Gastroesophageal sphincter (tissue), 4 donors: ENCODE measurements around the gene SPIN1. TPM values are rescaled to one million over a fixed set of nuclear protein-coding genes. Genes with fewer than 3 reads are reported as not detected.

Source experiments
- ATAC-seq: fragments of 150-250 bp; one replicate; pipeline ENCODE4 v1.9.1; 2016; ENCODE audit warnings: mild to moderate bottlenecking, moderate library complexity
- H3K27ac ChIP-seq, 4 donors: fragments of 200-600 bp; sonication (generic) in 3 of 4; 1 replicate in 3 of 4; 2 replicates in 1 of 4; pipeline ENCODE4 v1.5.1; 2016 to 2019
- H3K27me3 ChIP-seq: fragments of 200-600 bp; sonication (generic); one replicate; pipeline ENCODE4 v1.5.1; 2019
- H3K36me3 ChIP-seq, 2 donors: fragments of 200-600 bp; sonication (generic); one replicate each; pipeline ENCODE4 v1.5.1; 2019; ENCODE audit warnings: control low read depth in 1 of 2
- H3K4me1 ChIP-seq, 3 donors: fragments of 200-600 bp; sonication (generic); 1 replicate in 2 of 3; 2 replicates in 1 of 3; pipeline ENCODE4 v1.5.1; 2016 to 2019; ENCODE audit warnings: control low read depth in 2 of 3
- H3K4me3 ChIP-seq, 2 donors: fragments of 200-600 bp; sonication (generic); one replicate each; pipeline ENCODE4 v1.5.1; 2019; ENCODE audit warnings: mild to moderate bottlenecking in 1 of 2, moderate library complexity in 1 of 2
- H3K9me3 ChIP-seq, 3 donors: fragments of 200-600 bp; sonication (generic); one replicate each; pipeline ENCODE4 v1.5.1; 2017 to 2019; ENCODE audit warnings: control low read depth in 2 of 3
- EP300 ChIP-seq: sonication (generic); formaldehyde crosslinking; IDR thresholded peaks from one replicate; pipeline ENCODE4 v1.6.1; 2017; ENCODE audit warnings: antibody characterized with exemption, mild to moderate bottlenecking
- POLR2A ChIP-seq, 2 donors: fragments of 450-650 bp; IDR thresholded peaks; one replicate each; pipeline ENCODE4 v1.6.1; 2017; ENCODE audit warnings: antibody characterized with exemption in 2 of 2, mild to moderate bottlenecking in 2 of 2, moderate library complexity in 1 of 2
- POLR2AphosphoS5 ChIP-seq: sonication (generic); formaldehyde crosslinking; IDR thresholded peaks from one replicate; pipeline ENCODE4 v1.6.1; 2017; ENCODE audit warnings: antibody characterized with exemption
- WGBS, 2 donors: methylation state at CpG; one replicate each; pipeline ENCODE4 v1.1.5; 2018; ENCODE audit warnings: low coverage in 1 of 2; 5-methylcytosine and 5-hydroxymethylcytosine counted together
- total RNA-seq, 4 donors: library from RNA; depleted of rRNA; stranded (reverse); fragments of >200 nt; gene quantifications; one replicate each; pipeline ENCODE4 v1.1.0, GENCODE V29; 2016
- TF ChIP-seq, protein P1 (sequence below), 4 experiments: fragments of 200-600 bp in 2 of 4; fragments of 450-650 bp in 2 of 4; sonication (generic) in 1 of 4; IDR thresholded peaks; one replicate each; pipeline ENCODE4 v1.5.1; 2017 to 2019; ENCODE audit warnings: antibody characterized with exemption in 4 of 4, mild to moderate bottlenecking in 2 of 4, moderate library complexity in 2 of 4

SPIN1 gene
- total RNA-seq, 4 donors from 2014 or later, result 86.8 to 112 (median 99.5) TPM

DNA sequence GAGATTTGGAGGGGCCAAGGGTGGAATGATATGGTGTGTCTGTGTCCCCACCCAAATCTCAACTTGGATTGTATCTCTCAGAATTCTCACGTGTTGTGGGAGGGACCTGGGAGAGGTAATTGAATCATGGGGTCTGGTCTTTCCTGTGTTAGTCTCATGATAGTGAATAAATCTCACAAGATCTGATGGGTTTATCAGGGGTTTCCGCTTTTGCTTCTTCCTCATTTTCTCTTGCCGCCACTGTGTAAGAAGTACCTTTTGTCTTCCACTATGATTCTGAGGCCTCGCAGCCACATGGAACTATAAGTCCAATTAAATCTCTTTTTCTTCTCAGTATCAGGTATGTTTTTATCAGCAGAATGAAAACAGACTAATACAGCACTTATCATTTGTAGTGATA is 29.5 kb upstream of the SPIN1 start:
- no peak overlapping the region for H3K27ac ChIP-seq
- no peaks in the 10 kb centered on the region for H3K36me3 ChIP-seq
- no peaks in the 10 kb centered on the region for H3K27me3 ChIP-seq
- TF ChIP-seq POLR2AphosphoS5, result no peak
- TF ChIP-seq POLR2A (IDR thresholded peaks at IDR 0.05), result no peak
- no peak for TF ChIP-seq EP300
- TF ChIP-seq, protein P1, sequence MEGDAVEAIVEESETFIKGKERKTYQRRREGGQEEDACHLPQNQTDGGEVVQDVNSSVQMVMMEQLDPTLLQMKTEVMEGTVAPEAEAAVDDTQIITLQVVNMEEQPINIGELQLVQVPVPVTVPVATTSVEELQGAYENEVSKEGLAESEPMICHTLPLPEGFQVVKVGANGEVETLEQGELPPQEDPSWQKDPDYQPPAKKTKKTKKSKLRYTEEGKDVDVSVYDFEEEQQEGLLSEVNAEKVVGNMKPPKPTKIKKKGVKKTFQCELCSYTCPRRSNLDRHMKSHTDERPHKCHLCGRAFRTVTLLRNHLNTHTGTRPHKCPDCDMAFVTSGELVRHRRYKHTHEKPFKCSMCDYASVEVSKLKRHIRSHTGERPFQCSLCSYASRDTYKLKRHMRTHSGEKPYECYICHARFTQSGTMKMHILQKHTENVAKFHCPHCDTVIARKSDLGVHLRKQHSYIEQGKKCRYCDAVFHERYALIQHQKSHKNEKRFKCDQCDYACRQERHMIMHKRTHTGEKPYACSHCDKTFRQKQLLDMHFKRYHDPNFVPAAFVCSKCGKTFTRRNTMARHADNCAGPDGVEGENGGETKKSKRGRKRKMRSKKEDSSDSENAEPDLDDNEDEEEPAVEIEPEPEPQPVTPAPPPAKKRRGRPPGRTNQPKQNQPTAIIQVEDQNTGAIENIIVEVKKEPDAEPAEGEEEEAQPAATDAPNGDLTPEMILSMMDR (IDR thresholded peaks at IDR 0.05), result no peak
- H3K4me1 ChIP-seq, result no peaks in the 10 kb centered on the region
- no peak overlapping the region for H3K4me3 ChIP-seq
- ATAC-seq, result no peak
- peaks cover 0 to 19% (median 0%) of the 10 kb centered on the region in 3 donors for H3K9me3 ChIP-seq
- WGBS, 2 donors, result 83 to 92% methylated on average over 3 to 4 of the region's 4 CpGs

GRCh38 chr9:88359974-88360373 is 28.3 kb upstream of the SPIN1 start:
- WGBS, 2 donors, result 96% methylated on average over 3 of the region's 3 CpGs; no CpG with 5 or more reads in 1 of the 2 donors
- H3K27me3 ChIP-seq, result no peaks in the 10 kb centered on the region
- no peak overlapping the region for H3K4me3 ChIP-seq

DNA sequence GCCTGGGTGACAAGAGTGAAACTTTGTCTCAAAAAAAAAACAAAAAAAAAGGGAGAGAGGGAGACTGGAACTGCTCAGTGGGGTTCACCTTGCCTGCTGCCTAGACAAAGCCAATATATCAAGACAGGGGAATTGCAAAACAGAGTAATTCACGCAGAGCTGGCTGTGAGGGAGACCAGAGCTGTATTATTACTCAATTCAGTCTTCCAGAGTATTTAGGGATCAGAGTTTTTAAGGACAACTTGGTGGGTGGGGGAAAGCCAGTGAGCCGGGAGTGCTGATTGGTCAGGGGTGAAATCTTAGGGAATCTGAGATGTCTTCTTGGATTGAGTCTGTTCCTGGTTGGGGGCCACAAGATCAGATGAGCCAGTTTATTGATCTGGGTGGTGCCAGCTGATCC is 25.6 kb upstream of the SPIN1 start:
- Histone ChIP-seq H3K4me3 (no peak overlapping the region), H3K27me3 (no peaks in the 10 kb centered on the region), H3K9me3 (peaks cover 0 to 7% (median 0%) of the 10 kb centered on the region in 3 donors), H3K27ac (no peak overlapping the region), H3K4me1 (no peaks in the 10 kb centered on the region), H3K36me3 (no peaks in the 10 kb centered on the region)
- ATAC-seq, result no peak
- TF ChIP-seq POLR2A (IDR thresholded peaks at IDR 0.05), result no peak
- no peak for TF ChIP-seq EP300
- TF ChIP-seq, protein P1 (IDR thresholded peaks at IDR 0.05), result no peak
- TF ChIP-seq POLR2AphosphoS5, result no peak
- WGBS, 2 donors, result 82% methylated on average over 2 of the region's 2 CpGs; no CpG with 5 or more reads in 1 of the 2 donors

More at GRCh38 chr9:88359974-88360373, 28.3 kb upstream of the SPIN1 start:
- ATAC-seq, result no peak
- no peak overlapping the region for H3K27ac ChIP-seq
- H3K36me3 ChIP-seq, result no peaks in the 10 kb centered on the region
- TF ChIP-seq, protein P1 (IDR thresholded peaks at IDR 0.05), result no peak
- TF ChIP-seq POLR2AphosphoS5, result no peak
- no peak for TF ChIP-seq POLR2A (IDR thresholded peaks at IDR 0.05)
- TF ChIP-seq EP300, result no peak
- H3K4me1 ChIP-seq, result no peaks in the 10 kb centered on the region
- peaks cover 0 to 7% (median 0%) of the 10 kb centered on the region in 3 donors for H3K9me3 ChIP-seq

DNA sequence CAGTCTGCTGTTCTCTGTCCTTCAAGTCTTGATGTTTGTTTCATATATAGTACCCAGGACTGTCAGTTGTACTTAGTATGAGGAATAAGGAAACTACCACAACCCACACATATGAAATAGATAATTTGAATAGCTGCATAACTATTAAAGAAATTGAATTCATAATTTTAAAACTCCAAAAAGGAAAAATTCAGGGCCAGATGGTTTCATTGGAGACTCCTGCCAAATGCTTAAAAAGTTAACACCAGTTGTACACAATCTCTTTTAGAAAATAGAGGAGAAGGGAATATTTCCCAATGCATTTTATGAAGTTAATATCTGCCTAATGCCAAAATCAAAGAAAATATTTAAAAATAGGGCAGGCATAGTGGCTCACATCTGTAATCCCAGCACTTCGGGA is 24.6 kb upstream of the SPIN1 start:
- ATAC-seq, result no peak
- Histone ChIP-seq H3K4me1 (no peaks in the 10 kb centered on the region), H3K27ac (no peak overlapping the region), H3K9me3 (peaks cover 0 to 16% (median 0%) of the 10 kb centered on the region in 3 donors), H3K27me3 (no peaks in the 10 kb centered on the region), H3K4me3 (no peak overlapping the region), H3K36me3 (no peaks in the 10 kb centered on the region)
- WGBS, 2 donors, result 41 to 73% methylated on average over 1 of the region's 1 CpG
- TF ChIP-seq, protein P1 (IDR thresholded peaks at IDR 0.05), result no peak
- no peak for TF ChIP-seq POLR2AphosphoS5
- TF ChIP-seq EP300, result no peak
- TF ChIP-seq POLR2A (IDR thresholded peaks at IDR 0.05), result no peak

GRCh38 chr9:88364706-88365105 is 23.5 kb upstream of the SPIN1 start:
- Histone ChIP-seq H3K9me3 (peaks cover 0 to 16% (median 0%) of the 10 kb centered on the region in 3 donors), H3K36me3 (no peaks in the 10 kb centered on the region), H3K27me3 (no peaks in the 10 kb centered on the region), H3K4me1 (no peaks in the 10 kb centered on the region), H3K4me3 (no peak overlapping the region), H3K27ac (no peak overlapping the region)
- TF ChIP-seq POLR2AphosphoS5 (no peak), EP300 (no peak), POLR2A (IDR thresholded peaks at IDR 0.05) (no peak)
- TF ChIP-seq, protein P1 (IDR thresholded peaks at IDR 0.05), result no peak
- 94 to 100% methylated on average over 2 of the region's 2 CpGs for WGBS, 2 donors
- ATAC-seq, result no peak
